Non-pigmented ciliary epithelial cell (primary cell): Measurements from ENCODE around the gene CITED2.

Experiments
- DNase-seq: peaks from one replicate; pipeline ENCODE4 v3.0.0-alpha.2; 2010; ENCODE audit warnings: low read depth

Gene CITED2

DNA sequence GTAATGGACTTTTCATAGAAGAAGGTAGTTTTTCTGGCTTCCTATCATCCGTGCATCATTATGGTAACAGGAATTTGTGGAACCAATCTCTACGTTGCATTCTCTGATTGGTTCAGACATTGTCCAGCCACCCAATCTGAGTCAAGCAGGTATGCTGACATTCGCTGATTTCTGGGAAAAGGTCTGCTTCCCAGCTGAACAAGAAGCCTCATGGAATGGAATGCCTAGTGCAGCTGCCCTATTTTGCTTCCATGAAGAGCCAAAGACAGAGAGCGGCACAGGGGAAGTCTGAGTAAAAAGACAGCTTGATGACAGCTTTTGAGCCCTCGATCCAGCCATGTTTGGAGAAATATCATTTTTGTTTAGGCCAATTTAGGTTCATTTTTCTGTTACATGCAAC is 44.1 kb downstream of the CITED2 start:
- DNase-seq: no peak

DNA sequence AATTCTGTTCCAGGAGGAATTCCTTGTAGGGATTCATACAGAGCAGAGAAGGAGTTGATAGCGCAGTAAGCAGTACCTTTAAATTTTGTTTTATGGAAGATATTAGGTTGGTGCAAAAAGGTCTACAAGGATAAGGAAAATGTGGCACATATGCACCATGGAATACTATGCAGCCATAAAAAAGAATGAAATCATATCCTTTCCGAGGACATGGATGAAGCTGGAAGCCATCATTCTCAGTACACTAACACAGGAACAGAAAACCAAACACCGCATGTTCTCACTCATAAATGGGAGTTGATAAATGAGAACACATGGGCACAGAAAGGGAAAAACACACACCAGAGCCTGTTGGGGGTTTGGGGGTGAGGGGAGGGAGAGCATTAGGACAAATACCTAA is 45.2 kb downstream of the CITED2 start:
- DNase-seq: no peak

DNA sequence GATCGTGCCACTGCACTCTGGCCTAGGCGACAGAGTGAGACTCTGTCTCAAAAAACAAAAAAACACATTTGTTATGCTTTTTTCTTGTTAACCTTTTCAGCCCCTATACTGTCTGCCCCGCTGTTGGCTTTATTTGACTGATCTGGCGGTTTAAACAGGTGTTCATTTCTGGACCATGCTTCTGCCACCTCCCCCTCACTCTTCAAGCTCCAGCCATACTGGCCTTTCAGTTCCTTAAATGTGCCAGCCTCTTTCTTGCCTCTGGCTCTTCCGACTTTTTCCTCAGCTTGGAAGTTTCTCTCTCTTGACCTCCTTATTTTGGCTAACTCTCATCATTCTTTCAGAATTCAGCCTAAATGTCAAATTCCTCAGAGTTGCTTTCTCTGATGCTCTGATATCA is 47.4 kb downstream of the CITED2 start:
- no peak for DNase-seq

DNA sequence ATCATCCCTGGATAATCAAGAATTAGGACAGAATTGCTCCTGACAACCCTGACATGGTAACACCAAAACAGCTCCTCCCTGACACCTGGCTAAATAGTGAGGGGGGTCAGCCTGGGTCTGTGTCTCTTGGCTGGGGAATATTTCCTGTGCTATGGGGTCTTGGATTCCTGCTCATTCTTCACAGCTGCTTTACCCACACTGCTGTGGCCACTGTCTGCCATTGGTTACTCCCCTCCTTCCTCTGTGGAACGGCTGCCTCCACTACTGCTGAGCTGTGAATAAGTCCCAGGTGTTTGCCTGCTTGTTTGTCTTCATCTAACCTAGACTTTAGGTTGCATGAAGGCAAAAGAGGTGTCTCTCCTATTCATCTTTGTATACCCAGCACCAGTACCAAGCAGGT is 48.8 kb downstream of the CITED2 start:
- DNase-seq: no peak

DNA sequence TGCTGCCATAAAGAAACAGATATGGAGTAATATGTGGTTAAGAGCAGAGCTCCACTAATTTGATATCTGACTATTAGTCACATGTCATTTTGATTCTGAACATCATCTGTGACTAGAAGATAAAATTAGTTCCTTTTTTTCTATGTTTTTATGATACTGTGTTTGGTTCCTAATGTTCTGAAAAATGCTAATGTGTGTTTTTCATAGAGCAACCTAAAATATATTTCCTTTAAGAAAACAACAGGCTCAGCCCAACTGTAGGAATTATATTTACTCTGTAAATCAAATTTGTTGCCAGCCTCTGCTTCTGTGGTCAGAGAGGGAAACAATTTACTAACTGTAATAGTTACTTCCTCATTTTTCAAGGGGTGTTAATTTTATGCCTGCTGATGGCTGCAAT is 49.3 kb downstream of the CITED2 start:
- no peak for DNase-seq

DNA sequence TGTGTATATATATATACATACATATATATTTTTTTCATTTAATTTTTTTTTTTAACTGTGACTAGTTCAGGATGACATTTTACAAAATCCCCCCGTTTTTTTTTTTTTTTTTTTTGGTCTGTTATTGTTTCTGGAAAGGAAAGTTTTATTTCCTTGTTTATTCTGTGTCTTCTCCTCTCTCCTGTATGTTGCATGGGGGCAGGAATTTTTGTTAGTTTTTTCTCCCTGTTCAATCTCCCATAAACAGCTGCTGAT is 50.2 kb downstream of the CITED2 start:
- DNase-seq: no peak

DNA sequence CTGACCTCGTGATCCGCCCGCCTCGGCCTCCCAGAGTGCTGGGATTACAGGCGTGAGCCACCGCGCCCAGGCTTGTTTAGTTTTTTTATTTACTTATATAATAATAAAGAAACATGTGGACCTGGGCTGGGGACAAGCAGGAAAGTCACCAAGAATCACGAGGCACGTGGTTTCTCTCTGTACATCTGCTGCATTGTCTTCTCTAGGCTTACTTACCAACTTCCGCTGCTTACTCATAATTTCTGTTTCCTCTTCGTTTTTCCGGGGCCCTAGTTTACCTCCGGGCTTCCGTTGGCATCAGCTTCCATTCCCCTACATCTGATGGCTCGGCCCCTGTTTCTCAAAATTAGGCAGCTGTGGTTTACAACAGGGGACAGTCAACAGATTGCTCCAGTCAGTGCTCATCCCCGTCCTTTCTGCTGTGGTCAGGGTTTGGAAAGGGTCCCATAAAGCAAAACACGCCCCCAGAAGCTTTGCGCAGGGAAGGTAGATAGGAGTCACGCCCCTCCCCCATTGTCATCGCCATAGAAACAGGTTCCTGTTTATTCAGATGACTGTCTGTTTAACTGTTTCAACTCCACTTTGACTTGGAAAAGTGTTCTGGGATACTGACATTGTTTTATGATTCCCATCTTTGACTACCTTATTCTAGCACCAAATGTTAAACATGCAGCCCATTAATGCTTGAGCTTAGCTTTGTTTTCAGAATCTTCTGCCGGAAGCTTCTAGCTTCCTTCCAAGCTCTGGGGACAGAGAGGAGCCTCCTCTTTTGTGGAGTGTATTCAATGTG is 50.7 kb downstream of the CITED2 start:
- DNase-seq: peak; percentile 40
